HepG2 (cell line): ENCODE data around the gene RER1. TPM values are rescaled to one million over a fixed set of nuclear protein-coding genes. Genes with fewer than 3 reads are reported as not detected.

Experiments used
- ATF7-NPFF ChIP-seq: sonication (generic); formaldehyde crosslinking; IDR thresholded peaks from 2 replicates; pipeline ENCODE4 v1.8.1; 2023; ENCODE audit warnings: mild to moderate bottlenecking, low read depth, missing genetic modification reagents, moderate library complexity
- E2F5 ChIP-seq: sonication (generic); formaldehyde crosslinking; conservative IDR thresholded peaks from 2 replicates; pipeline ENCODE4 v1.4.0; 2020; ENCODE audit warnings: missing genetic modification reagents
- GATAD2A ChIP-seq: IDR thresholded peaks from 2 replicates; pipeline ENCODE4 v1.6.1; 2016
- HNRNPH1 ChIP-seq: fragments of 200-400 bp; formaldehyde crosslinking; optimal IDR thresholded peaks from 2 replicates; pipeline ENCODE3; 2017; ENCODE audit warnings: mild to moderate bottlenecking, low read depth, low read length
- HNRNPLL ChIP-seq: fragments of 200-400 bp; formaldehyde crosslinking; IDR thresholded peaks from 2 replicates; pipeline ENCODE4 v1.6.1; 2017; ENCODE audit warnings: mild to moderate bottlenecking, low read depth, low read length; ENCODE audit not compliant: poor library complexity, severe bottlenecking
- MLX ChIP-seq: IDR thresholded peaks from 2 replicates; pipeline ENCODE4 v1.6.1; 2016
- PCBP1 ChIP-seq: fragments of 200-400 bp; formaldehyde crosslinking; IDR thresholded peaks from 2 replicates; pipeline ENCODE4 v1.6.1; 2017; ENCODE audit warnings: mild to moderate bottlenecking, low read depth, low read length, borderline replicate concordance
- RELA ChIP-seq: sonication (generic); formaldehyde crosslinking; IDR thresholded peaks from 2 replicates; pipeline ENCODE4 v1.4.0; 2020; ENCODE audit warnings: missing genetic modification reagents
- RNF219 ChIP-seq: sonication (generic); formaldehyde crosslinking; IDR thresholded peaks from 2 replicates; pipeline ENCODE4 v1.5.0; 2020; ENCODE audit warnings: mild to moderate bottlenecking, missing genetic modification reagents
- SMAD3 ChIP-seq: sonication (generic); formaldehyde crosslinking; IDR thresholded peaks from 2 replicates; pipeline ENCODE4 v1.4.0; 2020; ENCODE audit warnings: missing genetic modification reagents
- SNAPC2 ChIP-seq: sonication (generic); formaldehyde crosslinking; IDR thresholded peaks from 2 replicates; pipeline ENCODE4 v1.8.1; 2022; ENCODE audit warnings: mild to moderate bottlenecking, missing genetic modification reagents
- TCF12 ChIP-seq, 2 experiments: fragments of 450-650 bp in 1 of 2; sonication (generic) in 1 of 2; formaldehyde crosslinking in 1 of 2; IDR thresholded peaks; 2 replicates each; pipeline versions ENCODE4 v1.6.1 to v1.8.0; 2017 to 2022; ENCODE audit warnings: antibody characterized with exemption in 1 of 2, mild to moderate bottlenecking in 1 of 2, missing genetic modification reagents in 1 of 2, moderate library complexity in 1 of 2
- YEATS4 ChIP-seq: sonication (generic); formaldehyde crosslinking; IDR thresholded peaks from 2 replicates; pipeline ENCODE4 v1.4.0; 2020; ENCODE audit warnings: missing genetic modification reagents, borderline replicate concordance
- ZC3H13 ChIP-seq: sonication (generic); formaldehyde crosslinking; IDR thresholded peaks from 2 replicates; pipeline ENCODE4 v1.8.1; 2023; ENCODE audit warnings: mild to moderate bottlenecking, missing genetic modification reagents, moderate library complexity
- ZNF20 ChIP-seq: sonication (generic); formaldehyde crosslinking; IDR thresholded peaks from 2 replicates; pipeline ENCODE4 v1.4.0; 2020; ENCODE audit warnings: mild to moderate bottlenecking, moderate library complexity, missing genetic modification reagents
- ZNF276 ChIP-seq: sonication (generic); formaldehyde crosslinking; IDR thresholded peaks from 2 replicates; pipeline ENCODE4 v1.4.0; 2020; ENCODE audit warnings: mild to moderate bottlenecking, low read depth, missing genetic modification reagents
- ZNF619 ChIP-seq: sonication (generic); formaldehyde crosslinking; IDR thresholded peaks from 2 replicates; pipeline ENCODE4 v1.4.0; 2020; ENCODE audit warnings: mild to moderate bottlenecking, missing genetic modification reagents
- ZNF687 ChIP-seq: sonication (generic); formaldehyde crosslinking; IDR thresholded peaks from 2 replicates; pipeline ENCODE4 v1.5.1; 2020; ENCODE audit warnings: mild to moderate bottlenecking, missing genetic modification reagents, moderate library complexity
- polyA plus RNA-seq, 8 experiments: library from polyadenylated mRNA; depleted of rRNA in 3 of 8; stranded (reverse) in 7 of 8; unstranded in 1 of 8; fragments of >200 nt; fragmentation: Illumina TruSeq in 4 of 8; extraction: Trizol in 4 of 8; gene quantifications; 2 replicates each; pipeline versions ENCODE4 v1.2.1 to v1.2.3, GENCODE V29; 2011 to 2016; ENCODE audit warnings: low read depth in 4 of 8, missing spikeins in 1 of 8, mixed read lengths in 1 of 8; ENCODE audit not compliant: insufficient read depth in 1 of 8
- total RNA-seq, 5 experiments: library from RNA; depleted of rRNA; stranded (reverse); fragments of >200 nt; fragmentation: Illumina TruSeq; extraction: Trizol; gene quantifications; 2 replicates each; pipeline ENCODE4 v1.2.3, GENCODE V29; 2016; ENCODE audit warnings: low read depth in 1 of 5

Gene RER1
- total and polyA plus RNA-seq, 2 of the 13 experiments (the other 11 are each of a cell fraction or from before 2014, with no cell fraction given), result 128 to 164 TPM

DNA sequence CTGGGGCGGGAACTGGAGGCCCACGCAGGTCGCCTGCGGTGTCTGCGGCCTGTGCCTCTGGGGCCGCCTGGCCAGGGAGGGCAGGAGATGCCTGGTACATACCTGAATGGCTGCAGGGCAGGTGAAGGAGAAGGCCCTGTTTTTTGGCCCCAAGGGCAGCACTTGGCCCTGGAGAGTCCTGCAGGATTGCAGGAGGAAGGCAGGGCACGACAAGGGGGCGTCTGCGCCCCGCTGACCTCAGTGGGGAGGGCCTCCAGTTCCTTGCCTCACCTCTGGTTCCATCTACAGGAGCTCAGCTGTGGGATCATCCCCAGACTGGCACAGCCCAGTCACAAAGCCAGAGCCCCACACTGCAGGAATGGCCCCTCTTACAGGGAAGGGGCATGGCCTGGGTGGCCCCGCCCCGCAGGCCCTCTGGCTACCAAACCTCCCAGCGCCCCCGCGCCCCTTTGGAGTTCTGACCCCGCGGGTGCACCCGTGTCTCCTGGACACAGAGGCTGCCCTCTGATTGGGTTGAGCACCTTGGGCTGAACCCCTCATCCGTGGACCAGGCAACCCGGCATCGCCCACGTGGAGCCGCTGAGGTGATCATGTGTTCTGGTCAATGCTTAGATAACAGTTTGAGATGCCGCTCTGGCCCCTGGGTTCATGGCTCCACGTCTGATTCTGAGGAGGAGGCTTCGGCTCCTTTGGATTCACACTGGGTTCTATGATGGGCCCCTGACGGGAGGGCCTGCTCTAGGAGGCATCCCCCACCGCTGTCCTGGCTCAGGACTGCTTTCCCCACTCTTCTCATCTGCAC is 22.1 kb downstream of the RER1 start (continued):
- TF ChIP-seq TCF12 (IDR thresholded peaks at IDR 0.05) (no peak), TCF12 (CRISPR knock-in tag; IDR thresholded peaks at IDR 0.05) (no peak), SNAPC2 (CRISPR knock-in tag) (0 out of 2 replicates have a peak, but pooled peaks have one; percentile 62), HNRNPLL (peak; percentile 3), ZC3H13 (CRISPR knock-in tag) (peak; percentile 82; the same call in 1 of the 2 replicates), E2F5 (no peak), ZNF20 (CRISPR knock-in tag) (no peak), MLX (CRISPR knock-in tag) (peak; percentile 42; the same call in 1 of the 2 replicates), ZNF276 (no peak), ZNF687 (CRISPR knock-in tag) (peak; percentile 90), RELA (CRISPR knock-in tag) (0 out of 2 replicates have a peak, but pooled peaks have one; percentile 5), SMAD3 (CRISPR knock-in tag) (0 out of 2 replicates have a peak, but pooled peaks have one; percentile 31), ATF7-NPFF (0 out of 2 replicates have a peak, but pooled peaks have one; percentile 19), GATAD2A (CRISPR knock-in tag) (0 out of 2 replicates have a peak, but pooled peaks have one; percentile 28), ZNF619 (CRISPR knock-in tag) (peak; percentile 23; the same call in 1 of the 2 replicates), YEATS4 (no peak), RNF219 (CRISPR knock-in tag) (no peak), PCBP1 (no peak), HNRNPH1 (no peak)
